Prostate gland (tissue), 1 donor: ENCODE results near the gene RPL7A.

ENCODE experiments used
- POLR2A ChIP-seq: fragments of 450-650 bp; IDR thresholded peaks from one replicate; pipeline ENCODE4 v1.6.1; 2016; ENCODE audit warnings: antibody characterized with exemption, mild to moderate bottlenecking
- POLR2AphosphoS5 ChIP-seq: sonication (generic); formaldehyde crosslinking; IDR thresholded peaks from one replicate; pipeline ENCODE4 v1.6.1; 2017; ENCODE audit warnings: antibody characterized with exemption

- TF ChIP-seq POLR2A (no peak), POLR2AphosphoS5 (no peak)
Measured at GRCh38 chr9:133345596-133345995, 2.4 kb upstream of the RPL7A start.
